PFSK-1 (cell line): ENCODE data around the gene MEI4.

Experiments
- POLR2AphosphoS5 ChIP-seq: IDR thresholded peaks from 2 replicates; pipeline ENCODE4 v1.6.1; 2012; ENCODE audit warnings: low read depth, mild to moderate bottlenecking, control low read depth, low read length, moderate library complexity
- SIN3A ChIP-seq: IDR thresholded peaks from 2 replicates; pipeline ENCODE4 v1.6.1; 2012; ENCODE audit warnings: mild to moderate bottlenecking, low read length, moderate library complexity, borderline replicate concordance; ENCODE audit not compliant: insufficient read depth
- TF ChIP-seq, protein P1 (sequence below), 2 experiments: IDR thresholded peaks; 2 replicates each; pipeline versions ENCODE4 v1.6.1 to v1.8.0; 2011 to 2012; ENCODE audit warnings: low read depth in 2 of 2, low read length in 2 of 2, control low read depth in 1 of 2, inconsistent platforms in 1 of 2, mild to moderate bottlenecking in 1 of 2, moderate library complexity in 1 of 2; ENCODE audit not compliant: insufficient read depth in 1 of 2

DNA sequence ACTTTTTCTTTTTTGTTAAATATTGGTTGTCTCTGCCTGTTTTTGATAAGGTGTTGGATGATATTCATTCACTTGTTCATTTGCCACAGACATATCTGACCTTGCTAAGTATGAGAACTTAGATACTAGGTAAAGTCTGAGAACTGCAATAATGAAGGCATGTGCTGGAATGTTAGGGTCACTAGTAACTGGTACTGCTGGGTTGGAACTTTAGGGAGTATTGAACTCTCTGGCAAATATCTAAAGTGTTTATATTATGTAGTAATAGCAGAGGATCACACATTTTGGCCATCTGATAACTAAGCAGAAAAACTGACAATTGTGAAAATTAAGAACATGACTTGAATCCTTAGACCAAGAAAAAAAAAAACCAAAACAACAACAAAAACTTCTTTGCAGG lies 162.7 kb downstream of the MEI4 start:
- TF ChIP-seq POLR2AphosphoS5 (no peak), SIN3A (no peak)
- TF ChIP-seq, protein P1, sequence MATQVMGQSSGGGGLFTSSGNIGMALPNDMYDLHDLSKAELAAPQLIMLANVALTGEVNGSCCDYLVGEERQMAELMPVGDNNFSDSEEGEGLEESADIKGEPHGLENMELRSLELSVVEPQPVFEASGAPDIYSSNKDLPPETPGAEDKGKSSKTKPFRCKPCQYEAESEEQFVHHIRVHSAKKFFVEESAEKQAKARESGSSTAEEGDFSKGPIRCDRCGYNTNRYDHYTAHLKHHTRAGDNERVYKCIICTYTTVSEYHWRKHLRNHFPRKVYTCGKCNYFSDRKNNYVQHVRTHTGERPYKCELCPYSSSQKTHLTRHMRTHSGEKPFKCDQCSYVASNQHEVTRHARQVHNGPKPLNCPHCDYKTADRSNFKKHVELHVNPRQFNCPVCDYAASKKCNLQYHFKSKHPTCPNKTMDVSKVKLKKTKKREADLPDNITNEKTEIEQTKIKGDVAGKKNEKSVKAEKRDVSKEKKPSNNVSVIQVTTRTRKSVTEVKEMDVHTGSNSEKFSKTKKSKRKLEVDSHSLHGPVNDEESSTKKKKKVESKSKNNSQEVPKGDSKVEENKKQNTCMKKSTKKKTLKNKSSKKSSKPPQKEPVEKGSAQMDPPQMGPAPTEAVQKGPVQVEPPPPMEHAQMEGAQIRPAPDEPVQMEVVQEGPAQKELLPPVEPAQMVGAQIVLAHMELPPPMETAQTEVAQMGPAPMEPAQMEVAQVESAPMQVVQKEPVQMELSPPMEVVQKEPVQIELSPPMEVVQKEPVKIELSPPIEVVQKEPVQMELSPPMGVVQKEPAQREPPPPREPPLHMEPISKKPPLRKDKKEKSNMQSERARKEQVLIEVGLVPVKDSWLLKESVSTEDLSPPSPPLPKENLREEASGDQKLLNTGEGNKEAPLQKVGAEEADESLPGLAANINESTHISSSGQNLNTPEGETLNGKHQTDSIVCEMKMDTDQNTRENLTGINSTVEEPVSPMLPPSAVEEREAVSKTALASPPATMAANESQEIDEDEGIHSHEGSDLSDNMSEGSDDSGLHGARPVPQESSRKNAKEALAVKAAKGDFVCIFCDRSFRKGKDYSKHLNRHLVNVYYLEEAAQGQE (IDR thresholded peaks at IDR 0.05; ENCODE audit: insufficient read depth in 1 of 2, low read depth in 2 of 2, low read length in 2 of 2), result no peak
